GM19467 (cell line): ENCODE measurements around the gene EOLA2.
"Not testable (repeated sequence)": the region's sequence is repeated elsewhere in the genome, so short reads cannot be mapped to it uniquely, and the experiment has no call there.

ENCODE experiments used
- ATAC-seq: cut with Tn5 transposase; IDR thresholded peaks from one replicate; pipeline ENCODE4 v1.9.1; 2021; ENCODE audit warnings: mild to moderate bottlenecking, moderate library complexity; ENCODE audit not compliant: unreplicated experiment

The EOLA2 gene

GRCh38 chrX:149938427-149938880 is at the start of gene EOLA2:
TSS of gene EOLA2 (minus strand) at chrX:149938491. CDS start at chrX:149933874, 4,617 bp downstream.
- peak; percentile 73 for ATAC-seq

- peak; percentile 65 for ATAC-seq
Measured at GRCh38 chrX:149987613-149988012, 49.3 kb upstream of the EOLA2 start.

- ATAC-seq, result no peak
Measured at GRCh38 chrX:149984411-149984810, 46.1 kb upstream of the EOLA2 start.

- no peak for ATAC-seq
Measured at GRCh38 chrX:149982310-149982709, 44.0 kb upstream of the EOLA2 start.

GRCh38 chrX:149979126-149979644 is 40.9 kb upstream of the EOLA2 start:
- no peak for ATAC-seq

- peak; percentile 72 for ATAC-seq
Measured at GRCh38 chrX:149962859-149963757, 24.8 kb upstream of the EOLA2 start.

- ATAC-seq, result no peak
Measured at GRCh38 chrX:149962010-149962409, 23.7 kb upstream of the EOLA2 start.

GRCh38 chrX:149961572-149961971 is 23.3 kb upstream of the EOLA2 start:
- no peak for ATAC-seq

GRCh38 chrX:149950681-149951080 is 12.4 kb upstream of the EOLA2 start:
- ATAC-seq, result no peak

- no peak for ATAC-seq
Measured at GRCh38 chrX:149949743-149950436, 11.6 kb upstream of the EOLA2 start.

- no peak for ATAC-seq
Measured at GRCh38 chrX:149948016-149948415, 9.7 kb upstream of the EOLA2 start.

GRCh38 chrX:149946932-149947331 is 8.6 kb upstream of the EOLA2 start:
- ATAC-seq, result not testable (repeated sequence)

- ATAC-seq, result not testable (repeated sequence)
Measured at GRCh38 chrX:149945820-149946219, 7.5 kb upstream of the EOLA2 start.

- not testable (repeated sequence) for ATAC-seq
Measured at GRCh38 chrX:149945087-149945670, 6.9 kb upstream of the EOLA2 start.

- ATAC-seq, result not testable (repeated sequence)
Measured at GRCh38 chrX:149940674-149941024, 2.4 kb upstream of the EOLA2 start.

GRCh38 chrX:149939905-149940673 is 1.8 kb upstream of the EOLA2 start:
- ATAC-seq, result peak; percentile 38

- peak; percentile 7 for ATAC-seq
Measured at GRCh38 chrX:149939655-149939904, 1.3 kb upstream of the EOLA2 start.

- peak; percentile 1 for ATAC-seq
Measured at GRCh38 chrX:149938881-149939654, 777 bp upstream of the EOLA2 start.

GRCh38 chrX:149937871-149938426 is 342 bp downstream of the EOLA2 start:
- ATAC-seq, result no peak

GRCh38 chrX:149937328-149937727 is 963 bp downstream of the EOLA2 start:
- not testable (repeated sequence) for ATAC-seq
